Suprapubic skin (tissue), 4 donors: ENCODE data around the gene PRKN.

Experiments
- EP300 ChIP-seq: sonication (generic); formaldehyde crosslinking; IDR thresholded peaks from one replicate; pipeline ENCODE4 v1.6.1; 2017; ENCODE audit warnings: antibody characterized with exemption
- POLR2AphosphoS5 ChIP-seq, 3 donors: sonication (generic); formaldehyde crosslinking; IDR thresholded peaks; one replicate each; pipeline ENCODE4 v1.6.1; 2017; ENCODE audit warnings: antibody characterized with exemption in 3 of 3
- TF ChIP-seq, protein P1 (sequence below), 2 donors: fragments of 200-600 bp in 1 of 2; fragments of 450-650 bp in 1 of 2; sonication (generic) in 1 of 2; IDR thresholded peaks; one replicate each; pipeline ENCODE4 v1.5.1; 2016 to 2019; ENCODE audit warnings: antibody characterized with exemption in 2 of 2, mild to moderate bottlenecking in 1 of 2, moderate library complexity in 1 of 2

DNA sequence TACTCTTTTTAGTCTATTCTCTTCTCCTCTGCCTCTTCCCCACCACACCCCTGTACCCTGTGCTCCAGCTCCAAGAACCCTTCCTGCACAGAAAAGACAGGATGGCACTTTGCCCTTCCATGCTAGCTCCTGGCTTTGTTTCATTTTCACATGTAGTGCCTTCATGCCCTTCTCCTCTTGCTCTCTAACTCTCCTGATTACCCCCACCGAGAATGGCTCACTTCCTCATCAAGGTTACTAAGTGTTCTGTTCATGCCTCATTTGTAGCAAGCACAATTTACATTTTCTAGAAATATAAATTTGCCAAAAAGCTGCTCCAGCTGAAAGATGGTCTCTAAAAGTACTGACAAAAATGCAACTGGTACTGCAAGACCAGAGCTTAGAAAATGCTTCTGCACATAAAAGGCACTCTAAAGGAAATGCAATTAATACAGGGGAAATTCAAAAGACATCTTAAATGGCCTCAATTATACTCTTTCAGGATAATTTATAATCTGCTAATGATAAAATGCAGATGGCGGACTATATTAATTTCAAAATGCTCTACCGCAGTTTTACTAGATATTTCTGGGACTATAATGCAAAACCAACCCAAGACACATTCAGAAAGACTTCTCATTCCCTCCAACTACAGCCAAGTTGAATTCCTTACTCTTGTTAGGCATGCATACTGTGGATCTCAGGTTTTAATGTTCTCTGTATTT lies 570.2 kb downstream of the PRKN start:
- TF ChIP-seq, protein P1, sequence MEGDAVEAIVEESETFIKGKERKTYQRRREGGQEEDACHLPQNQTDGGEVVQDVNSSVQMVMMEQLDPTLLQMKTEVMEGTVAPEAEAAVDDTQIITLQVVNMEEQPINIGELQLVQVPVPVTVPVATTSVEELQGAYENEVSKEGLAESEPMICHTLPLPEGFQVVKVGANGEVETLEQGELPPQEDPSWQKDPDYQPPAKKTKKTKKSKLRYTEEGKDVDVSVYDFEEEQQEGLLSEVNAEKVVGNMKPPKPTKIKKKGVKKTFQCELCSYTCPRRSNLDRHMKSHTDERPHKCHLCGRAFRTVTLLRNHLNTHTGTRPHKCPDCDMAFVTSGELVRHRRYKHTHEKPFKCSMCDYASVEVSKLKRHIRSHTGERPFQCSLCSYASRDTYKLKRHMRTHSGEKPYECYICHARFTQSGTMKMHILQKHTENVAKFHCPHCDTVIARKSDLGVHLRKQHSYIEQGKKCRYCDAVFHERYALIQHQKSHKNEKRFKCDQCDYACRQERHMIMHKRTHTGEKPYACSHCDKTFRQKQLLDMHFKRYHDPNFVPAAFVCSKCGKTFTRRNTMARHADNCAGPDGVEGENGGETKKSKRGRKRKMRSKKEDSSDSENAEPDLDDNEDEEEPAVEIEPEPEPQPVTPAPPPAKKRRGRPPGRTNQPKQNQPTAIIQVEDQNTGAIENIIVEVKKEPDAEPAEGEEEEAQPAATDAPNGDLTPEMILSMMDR (IDR thresholded peaks at IDR 0.05) = no peak
- no peak for TF ChIP-seq EP300
- no peak for TF ChIP-seq POLR2AphosphoS5 (IDR thresholded peaks at IDR 0.05)
